ENCODE data around the gene PWWP2B.
A peak's percentile ranks its signal among the peaks of the same experiment; 100 is the strongest.
"Not testable (repeated sequence)": the region's sequence is repeated elsewhere in the genome, so short reads cannot be mapped to it uniquely, and the experiment has no call there.

PWWP2B gene

DNA sequence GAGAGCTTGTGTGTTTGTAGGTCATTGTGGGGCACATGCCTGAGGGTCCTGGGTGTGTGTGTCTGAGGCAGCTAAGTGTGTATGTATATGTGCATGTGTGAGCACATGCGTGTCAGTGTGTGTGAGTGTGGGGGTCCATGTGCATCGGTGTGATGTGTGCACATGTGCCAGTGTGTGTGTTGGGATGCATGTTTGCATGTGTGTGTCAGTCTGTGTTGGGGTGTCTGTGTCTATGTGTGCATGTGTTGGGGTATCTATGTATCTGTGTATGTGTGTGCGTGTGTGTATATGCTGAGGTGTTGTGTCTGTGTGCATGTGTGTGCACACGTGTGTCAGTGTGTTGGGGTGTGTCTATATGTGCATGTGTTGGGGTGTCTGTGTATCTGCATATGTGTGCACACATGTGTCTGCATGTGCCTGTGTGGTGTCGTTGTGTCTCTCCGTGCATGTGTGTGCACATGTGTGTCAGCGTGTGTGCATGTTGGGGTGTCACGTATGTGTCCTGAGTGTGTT is 33.3 kb downstream of the PWWP2B start:
- Histone ChIP-seq H3K27ac (ENCODE audit: low read depth, low read length) (no peak overlapping the region), H3K4me1 (ENCODE audit: control insufficient read depth in 5 of 5, insufficient read depth in 5 of 5, low read length in 5 of 5) (peaks cover 0 to 20% (median 12%) of the 10 kb centered on the region in 5 donors), H3K36me3 (ENCODE audit: control insufficient read depth in 5 of 5, insufficient read depth in 5 of 5, low read length in 5 of 5) (peaks cover 4 to 14% (median 13%) of the 10 kb centered on the region in 5 donors), H3K9ac (ENCODE audit: low read length in 5 of 5) (no peak overlapping the region), H3K4me3 (ENCODE audit: low read depth in 1 of 5, low read length in 5 of 5) (no peak overlapping the region), H3K27me3 (ENCODE audit: control insufficient read depth in 5 of 5, insufficient read depth in 4 of 5, low read length in 5 of 5) (no peaks in the 10 kb centered on the region), H3K9me3 (ENCODE audit: control insufficient read depth in 5 of 5, low read length in 5 of 5) (no peaks in the 10 kb centered on the region)

DNA sequence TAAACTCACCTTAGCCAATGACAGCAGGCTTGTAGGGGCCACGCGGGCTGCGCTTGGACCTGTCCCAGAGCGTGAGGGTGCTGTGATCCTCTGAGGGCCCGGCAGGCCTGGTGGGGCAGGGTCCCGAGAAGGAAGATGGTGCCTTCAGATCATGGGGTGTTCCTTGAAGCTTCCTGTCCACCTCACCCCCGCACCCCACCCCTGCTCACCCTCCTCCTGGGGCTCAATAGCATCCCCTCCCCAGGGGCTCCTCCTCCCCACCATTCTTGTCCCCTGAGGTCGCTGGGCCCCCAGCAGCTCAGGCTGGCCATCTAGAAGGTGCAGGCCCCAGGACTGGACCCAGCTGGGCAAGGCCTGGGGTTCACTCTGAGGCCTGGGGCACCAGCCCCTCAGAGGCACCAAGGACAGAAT is 33.9 kb downstream of the PWWP2B start:
- Histone ChIP-seq H3K4me3 (ENCODE audit: low read depth in 1 of 5, low read length in 5 of 5) (no peak overlapping the region), H3K9me3 (ENCODE audit: control insufficient read depth in 5 of 5, low read length in 5 of 5) (no peaks in the 10 kb centered on the region), H3K27ac (ENCODE audit: low read depth, low read length) (no peak overlapping the region), H3K27me3 (ENCODE audit: control insufficient read depth in 5 of 5, insufficient read depth in 4 of 5, low read length in 5 of 5) (no peaks in the 10 kb centered on the region), H3K4me1 (ENCODE audit: control insufficient read depth in 5 of 5, insufficient read depth in 5 of 5, low read length in 5 of 5) (peaks cover 0 to 20% (median 12%) of the 10 kb centered on the region in 5 donors), H3K36me3 (ENCODE audit: control insufficient read depth in 5 of 5, insufficient read depth in 5 of 5, low read length in 5 of 5) (peaks cover 4 to 14% (median 13%) of the 10 kb centered on the region in 5 donors), H3K9ac (ENCODE audit: low read length in 5 of 5) (no peak overlapping the region)

GRCh38 chr10:132431537-132432175 is 34.7 kb downstream of the PWWP2B start:
- peaks cover 4 to 14% (median 13%) of the 10 kb centered on the region in 5 donors for H3K36me3 ChIP-seq (ENCODE audit: control insufficient read depth in 5 of 5, insufficient read depth in 5 of 5, low read length in 5 of 5)
- no peaks in the 10 kb centered on the region for H3K9me3 ChIP-seq (ENCODE audit: control insufficient read depth in 5 of 5, low read length in 5 of 5)
- H3K27ac ChIP-seq (ENCODE audit: low read depth, low read length), result no peak overlapping the region

DNA sequence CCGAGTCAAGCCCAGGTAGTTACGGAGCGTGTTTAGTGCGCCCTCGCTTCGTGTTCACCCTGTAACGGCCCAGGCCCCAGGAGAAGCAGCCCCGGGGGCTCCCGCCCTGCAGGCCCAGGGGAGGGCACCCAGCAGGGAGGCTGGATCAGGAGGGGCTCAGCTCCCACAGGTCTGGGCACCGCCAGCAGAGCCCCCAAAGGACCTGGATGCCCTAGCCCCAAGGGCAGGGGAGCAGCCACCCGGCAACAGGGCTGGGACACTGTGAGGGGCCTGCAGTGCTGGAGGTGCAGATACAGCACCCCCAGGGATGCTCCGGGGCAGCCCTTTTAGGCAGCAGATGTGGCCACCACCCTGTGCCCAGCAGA is 35.2 kb downstream of the PWWP2B start:
- H3K9me3 ChIP-seq (ENCODE audit: control insufficient read depth in 5 of 5, low read length in 5 of 5), result no peaks in the 10 kb centered on the region
- H3K27me3 ChIP-seq (ENCODE audit: control insufficient read depth in 5 of 5, insufficient read depth in 4 of 5, low read length in 5 of 5), result no peaks in the 10 kb centered on the region
- no peak overlapping the region for H3K4me3 ChIP-seq (ENCODE audit: low read depth in 1 of 5, low read length in 5 of 5)
- no peak overlapping the region for H3K27ac ChIP-seq (ENCODE audit: low read depth, low read length)
- peaks cover 4 to 13% (median 11%) of the 10 kb centered on the region in 5 donors for H3K36me3 ChIP-seq (ENCODE audit: control insufficient read depth in 5 of 5, insufficient read depth in 5 of 5, low read length in 5 of 5)
- H3K4me1 ChIP-seq (ENCODE audit: control insufficient read depth in 5 of 5, insufficient read depth in 5 of 5, low read length in 5 of 5), result peaks cover 0 to 20% (median 12%) of the 10 kb centered on the region in 5 donors
- H3K9ac ChIP-seq (ENCODE audit: low read length in 5 of 5), result no peak overlapping the region

More at GRCh38 chr10:132431537-132432175, 34.7 kb downstream of the PWWP2B start:
- Histone ChIP-seq H3K4me1 (ENCODE audit: control insufficient read depth in 5 of 5, insufficient read depth in 5 of 5, low read length in 5 of 5) (peaks cover 0 to 20% (median 12%) of the 10 kb centered on the region in 5 donors), H3K9ac (ENCODE audit: low read length in 5 of 5) (no peak overlapping the region), H3K27me3 (ENCODE audit: control insufficient read depth in 5 of 5, insufficient read depth in 4 of 5, low read length in 5 of 5) (no peaks in the 10 kb centered on the region), H3K4me3 (ENCODE audit: low read depth in 1 of 5, low read length in 5 of 5) (no peak overlapping the region)

DNA sequence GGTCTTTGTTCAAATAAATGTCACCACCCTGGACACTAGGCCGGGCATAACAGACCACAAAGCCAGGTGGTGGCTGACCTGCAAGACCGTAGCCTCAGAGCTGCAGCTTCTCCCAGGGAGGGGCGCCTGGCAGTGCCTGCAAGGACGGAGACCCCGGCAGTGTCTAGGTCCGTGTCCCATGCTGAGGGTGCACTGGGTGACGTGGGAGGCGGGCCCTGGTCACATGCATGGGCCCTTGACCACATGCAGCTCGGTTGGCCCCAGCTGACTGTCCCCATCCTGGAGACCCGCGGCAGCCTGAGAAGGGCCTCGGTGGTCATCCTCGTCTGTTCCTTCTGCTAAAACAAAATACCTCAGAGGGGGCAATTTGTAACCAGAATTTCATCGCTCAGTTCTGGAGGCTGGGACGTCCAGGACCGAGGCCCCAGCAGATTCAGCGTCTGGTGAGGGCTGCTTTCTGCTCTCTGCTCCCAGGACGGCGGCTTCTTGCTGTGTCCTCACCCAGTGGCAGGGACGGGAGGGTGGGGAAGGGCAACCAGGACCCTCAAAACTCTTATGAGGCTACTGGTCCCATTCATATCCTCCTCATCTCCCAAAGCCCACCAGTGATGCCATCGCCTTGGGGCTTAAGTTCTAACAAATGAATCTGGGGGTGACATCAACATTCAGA is 36.8 kb downstream of the PWWP2B start:
- Histone ChIP-seq H3K27ac (ENCODE audit: low read depth, low read length) (no peak overlapping the region), H3K9me3 (ENCODE audit: control insufficient read depth in 5 of 5, low read length in 5 of 5) (no peaks in the 10 kb centered on the region), H3K4me3 (ENCODE audit: low read depth in 1 of 5, low read length in 5 of 5) (peak overlapping the region in 1 of 5 donors; percentile 22), H3K27me3 (ENCODE audit: control insufficient read depth in 5 of 5, insufficient read depth in 4 of 5, low read length in 5 of 5) (no peaks in the 10 kb centered on the region), H3K9ac (ENCODE audit: low read length in 5 of 5) (peak overlapping the region in 1 of 5 donors; percentile 41), H3K36me3 (ENCODE audit: control insufficient read depth in 5 of 5, insufficient read depth in 5 of 5, low read length in 5 of 5) (no peaks in the 10 kb centered on the region), H3K4me1 (ENCODE audit: control insufficient read depth in 5 of 5, insufficient read depth in 5 of 5, low read length in 5 of 5) (peaks cover 0 to 35% (median 17%) of the 10 kb centered on the region in 5 donors)

DNA sequence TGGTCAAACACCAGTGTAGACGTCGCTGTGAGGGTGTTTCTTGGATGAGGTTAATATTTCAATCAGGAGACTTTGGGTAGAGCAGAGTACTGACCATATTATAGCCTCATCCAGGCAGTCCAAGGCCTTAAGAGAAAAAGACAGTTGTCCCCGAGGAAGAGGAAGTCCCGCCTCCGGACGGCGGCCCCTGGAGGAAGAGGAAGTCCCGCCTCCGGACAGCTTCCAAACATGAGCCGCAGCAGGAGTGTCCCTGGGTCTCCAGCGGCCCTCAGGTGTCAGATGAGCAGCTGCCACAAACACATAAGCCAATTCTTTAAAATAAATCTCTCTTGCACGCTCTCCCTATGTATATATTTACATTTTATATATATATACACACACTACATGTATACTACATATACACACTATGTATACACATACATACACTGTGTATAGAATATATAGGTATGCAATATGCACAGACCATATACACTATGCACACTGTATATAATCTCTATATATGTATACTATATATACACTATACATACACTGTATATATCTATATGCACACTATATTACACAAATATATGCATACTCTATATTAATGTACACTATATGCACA is 37.5 kb downstream of the PWWP2B start:
- Histone ChIP-seq H3K4me3 (ENCODE audit: low read depth in 1 of 5, low read length in 5 of 5) (peak overlapping the region in 2 of 5 donors; percentile 17 to 22), H3K27ac (ENCODE audit: low read depth, low read length) (no peak overlapping the region), H3K27me3 (ENCODE audit: control insufficient read depth in 5 of 5, insufficient read depth in 4 of 5, low read length in 5 of 5) (no peaks in the 10 kb centered on the region), H3K9me3 (ENCODE audit: control insufficient read depth in 5 of 5, low read length in 5 of 5) (peaks cover 0 to 1% (median 0%) of the 10 kb centered on the region in 5 donors), H3K36me3 (ENCODE audit: control insufficient read depth in 5 of 5, insufficient read depth in 5 of 5, low read length in 5 of 5) (no peaks in the 10 kb centered on the region), H3K9ac (ENCODE audit: low read length in 5 of 5) (peak overlapping the region in 1 of 5 donors; percentile 41), H3K4me1 (ENCODE audit: control insufficient read depth in 5 of 5, insufficient read depth in 5 of 5, low read length in 5 of 5) (peaks cover 0 to 40% (median 24%) of the 10 kb centered on the region in 5 donors)

- not testable (repeated sequence) for H3K36me3 ChIP-seq (ENCODE audit: control insufficient read depth in 5 of 5, insufficient read depth in 5 of 5, low read length in 5 of 5); H3K9me3 ChIP-seq (ENCODE audit: control insufficient read depth in 5 of 5, low read length in 5 of 5); H3K27me3 ChIP-seq (ENCODE audit: control insufficient read depth in 5 of 5, insufficient read depth in 4 of 5, low read length in 5 of 5); H3K9ac ChIP-seq (ENCODE audit: low read length in 5 of 5); H3K4me3 ChIP-seq (ENCODE audit: low read depth in 1 of 5, low read length in 5 of 5); H3K27ac ChIP-seq (ENCODE audit: low read depth, low read length)
- peaks cover 0 to 35% (median 26%) of the 10 kb centered on the region in 5 donors for H3K4me1 ChIP-seq (ENCODE audit: control insufficient read depth in 5 of 5, insufficient read depth in 5 of 5, low read length in 5 of 5)
Measured at GRCh38 chr10:132435320-132435719, 38.3 kb downstream of the PWWP2B start.

DNA sequence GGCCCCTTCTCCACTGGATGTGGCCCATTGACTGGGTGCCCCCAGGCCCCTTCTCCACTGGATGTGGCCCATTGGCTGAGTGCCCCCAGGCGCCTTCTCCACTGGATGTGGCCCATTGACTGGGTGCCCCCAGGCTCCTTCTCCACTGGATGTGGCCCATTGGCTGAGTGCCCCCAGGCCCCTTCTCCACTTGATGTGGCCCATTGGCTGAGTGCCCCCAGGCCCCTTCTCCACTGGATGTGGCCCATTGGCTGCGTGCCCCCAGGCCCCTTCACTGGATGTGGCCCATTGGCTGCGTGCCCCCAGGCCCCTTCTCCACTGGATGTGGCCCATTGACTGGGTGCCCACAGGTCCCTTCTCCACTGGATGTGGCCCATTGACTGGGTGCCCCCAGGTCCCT is 39.1 kb downstream of the PWWP2B start:
- not testable (repeated sequence) for H3K9ac ChIP-seq (ENCODE audit: low read length in 5 of 5); H3K27me3 ChIP-seq (ENCODE audit: control insufficient read depth in 5 of 5, insufficient read depth in 4 of 5, low read length in 5 of 5)

DNA sequence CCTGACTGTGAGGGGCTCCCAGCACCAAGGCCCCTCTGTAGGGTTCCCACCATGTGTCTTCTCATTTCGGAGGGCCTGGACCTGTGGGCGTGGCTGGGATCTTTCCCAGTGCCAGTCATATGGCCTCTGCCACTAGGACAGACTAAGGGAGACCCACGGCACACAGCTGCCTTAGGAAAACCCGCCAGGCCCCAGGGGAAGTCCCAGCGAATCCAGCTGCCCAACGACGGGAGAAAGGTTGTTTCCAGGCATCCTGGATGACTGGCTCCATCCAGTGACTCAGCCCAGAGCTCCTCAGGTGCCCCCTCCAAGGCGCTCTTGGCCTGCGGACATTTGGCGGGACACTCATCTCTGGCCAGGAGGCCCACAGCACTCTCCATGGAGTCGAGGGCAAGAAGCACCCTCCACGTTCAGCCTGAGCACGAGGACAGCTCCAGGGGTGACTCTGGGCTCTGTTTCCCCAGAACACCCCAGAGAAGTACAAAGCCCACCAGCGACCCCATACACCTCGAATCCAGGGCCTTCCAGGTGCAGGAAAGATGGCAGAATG is 39.9 kb downstream of the PWWP2B start:
- H3K4me3 ChIP-seq (ENCODE audit: low read depth in 1 of 5, low read length in 5 of 5), result no peak overlapping the region
- H3K36me3 ChIP-seq (ENCODE audit: control insufficient read depth in 5 of 5, insufficient read depth in 5 of 5, low read length in 5 of 5), result no peaks in the 10 kb centered on the region
- H3K9me3 ChIP-seq (ENCODE audit: control insufficient read depth in 5 of 5, low read length in 5 of 5), result peaks cover 0 to 4% (median 0%) of the 10 kb centered on the region in 5 donors
- no peak overlapping the region for H3K9ac ChIP-seq (ENCODE audit: low read length in 5 of 5)
- H3K27ac ChIP-seq (ENCODE audit: low read depth, low read length), result no peak overlapping the region
- H3K27me3 ChIP-seq (ENCODE audit: control insufficient read depth in 5 of 5, insufficient read depth in 4 of 5, low read length in 5 of 5), result no peaks in the 10 kb centered on the region
- H3K4me1 ChIP-seq (ENCODE audit: control insufficient read depth in 5 of 5, insufficient read depth in 5 of 5, low read length in 5 of 5), result peaks cover 0 to 35% (median 26%) of the 10 kb centered on the region in 5 donors

More for the DNA sequence above, 39.1 kb downstream of the PWWP2B start:
- not testable (repeated sequence) for H3K4me3 ChIP-seq (ENCODE audit: low read depth in 1 of 5, low read length in 5 of 5); H3K36me3 ChIP-seq (ENCODE audit: control insufficient read depth in 5 of 5, insufficient read depth in 5 of 5, low read length in 5 of 5); H3K27ac ChIP-seq (ENCODE audit: low read depth, low read length); H3K9me3 ChIP-seq (ENCODE audit: control insufficient read depth in 5 of 5, low read length in 5 of 5)
- H3K4me1 ChIP-seq (ENCODE audit: control insufficient read depth in 5 of 5, insufficient read depth in 5 of 5, low read length in 5 of 5), result peaks cover 0 to 35% (median 26%) of the 10 kb centered on the region in 5 donors
